Measurements from ENCODE around the gene PIRT.

PIRT gene

GRCh38 chr17:10821770-10822169 is 16.1 kb downstream of the PIRT start:
- DNase-seq (ENCODE audit: low read depth in 2 of 2) = no peak

GRCh38 chr17:10821054-10821453 is 16.8 kb downstream of the PIRT start:
- no peak for DNase-seq (ENCODE audit: low read depth in 2 of 2)

- no peak for DNase-seq (ENCODE audit: low read depth in 2 of 2)
Measured at GRCh38 chr17:10815319-10815718, 22.6 kb downstream of the PIRT start.

GRCh38 chr17:10814075-10814474 is 23.8 kb downstream of the PIRT start:
- no peak for DNase-seq (ENCODE audit: low read depth in 2 of 2)

- DNase-seq (ENCODE audit: low read depth in 2 of 2) = no peak
Measured at GRCh38 chr17:10812674-10813073, 25.2 kb downstream of the PIRT start.

- DNase-seq (ENCODE audit: low read depth in 2 of 2) = no peak
Measured at GRCh38 chr17:10809605-10810004, 28.3 kb downstream of the PIRT start.

- no peak for DNase-seq (ENCODE audit: low read depth in 2 of 2)
Measured at GRCh38 chr17:10807704-10808128, 30.2 kb downstream of the PIRT start.

GRCh38 chr17:10806545-10807262 is 31.2 kb downstream of the PIRT start:
- no peak for DNase-seq (ENCODE audit: low read depth in 2 of 2)

- no peak for DNase-seq (ENCODE audit: low read depth in 2 of 2)
Measured at GRCh38 chr17:10805911-10806310, 32.0 kb downstream of the PIRT start.

- no peak for DNase-seq (ENCODE audit: low read depth in 2 of 2)
Measured at GRCh38 chr17:10804546-10804945, 33.3 kb downstream of the PIRT start.

GRCh38 chr17:10803830-10804475 is 33.9 kb downstream of the PIRT start, which contains the start of gene TMEM238L:
TSS of gene TMEM238L (minus strand) at chr17:10804099. CDS start at chr17:10803963, 136 bp downstream.
- DNase-seq (ENCODE audit: low read depth in 2 of 2) = no peak

- no peak for DNase-seq (ENCODE audit: low read depth in 2 of 2)
Measured at GRCh38 chr17:10803350-10803749, 34.5 kb downstream of the PIRT start.

GRCh38 chr17:10802496-10803284 is 35.2 kb downstream of the PIRT start:
- DNase-seq (ENCODE audit: low read depth in 2 of 2) = no peak

GRCh38 chr17:10799407-10799806 is 38.5 kb downstream of the PIRT start:
- DNase-seq (ENCODE audit: low read depth in 2 of 2) = no peak

- no peak for DNase-seq (ENCODE audit: low read depth in 2 of 2)
Measured at GRCh38 chr17:10798910-10799309, 39.0 kb downstream of the PIRT start.

- no peak for DNase-seq (ENCODE audit: low read depth in 2 of 2)
Measured at GRCh38 chr17:10798332-10798749, 39.5 kb downstream of the PIRT start.

GRCh38 chr17:10797476-10798328 is 40.2 kb downstream of the PIRT start:
- no peak for DNase-seq (ENCODE audit: low read depth in 2 of 2)

- DNase-seq (ENCODE audit: low read depth in 2 of 2) = no peak
Measured at GRCh38 chr17:10793816-10794215, 44.1 kb downstream of the PIRT start.

GRCh38 chr17:10793256-10793655 is 44.6 kb downstream of the PIRT start:
- DNase-seq (ENCODE audit: low read depth in 2 of 2) = no peak

GRCh38 chr17:10792151-10792550 is 45.7 kb downstream of the PIRT start:
- DNase-seq (ENCODE audit: low read depth in 2 of 2) = no peak
